HG03159 (cell line): ENCODE measurements around the gene TJP3.
"Not testable (repeated sequence)": the region's sequence is repeated elsewhere in the genome, so short reads cannot be mapped to it uniquely, and the experiment has no call there.

Experiments
- ATAC-seq: cut with Tn5 transposase; IDR thresholded peaks from one replicate; pipeline ENCODE4 v1.9.1; 2021; ENCODE audit warnings: mild to moderate bottlenecking, moderate library complexity; ENCODE audit not compliant: unreplicated experiment

Gene TJP3

DNA sequence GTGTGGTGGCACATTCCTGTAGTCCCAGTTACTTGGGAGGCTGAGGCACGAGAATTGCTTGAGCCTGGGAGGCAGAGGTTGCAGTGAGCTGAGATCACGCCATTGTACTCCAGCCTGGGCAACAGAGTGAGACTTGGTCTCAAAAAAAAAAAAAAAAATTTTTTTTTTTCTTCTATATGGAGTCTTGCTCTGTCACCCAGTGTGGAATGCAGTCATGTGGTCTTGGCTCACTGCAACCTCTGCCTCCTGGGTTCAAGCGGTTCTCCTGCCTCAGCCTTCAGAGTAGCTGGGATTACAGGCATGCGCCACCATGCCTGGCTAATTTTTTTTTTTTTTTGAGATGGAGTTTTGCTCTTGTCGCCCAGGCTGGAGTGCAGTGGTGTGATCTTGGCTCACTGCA lies 57.6 kb downstream of the TJP3 start:
- ATAC-seq, result not testable (repeated sequence)

DNA sequence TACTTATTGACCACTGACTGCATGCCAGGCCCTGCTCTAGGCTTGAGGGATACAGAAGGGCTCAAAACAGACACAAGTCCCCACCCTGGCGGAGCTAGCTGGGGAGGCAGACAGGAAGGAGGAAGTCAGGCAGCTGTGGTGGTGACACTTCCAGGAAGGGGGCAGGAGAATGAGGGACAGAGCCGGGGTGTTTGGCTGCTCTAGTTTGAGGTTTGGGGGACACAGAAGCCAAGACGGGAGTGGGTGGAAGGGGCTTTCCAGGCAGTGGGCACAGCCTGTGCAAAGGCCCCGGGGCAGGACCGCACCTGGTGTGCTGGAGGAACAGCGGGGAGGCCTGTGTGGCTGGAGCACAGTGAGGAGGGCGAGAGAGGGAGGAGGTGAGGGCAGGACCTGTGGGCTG lies 58.3 kb downstream of the TJP3 start:
- no peak for ATAC-seq

DNA sequence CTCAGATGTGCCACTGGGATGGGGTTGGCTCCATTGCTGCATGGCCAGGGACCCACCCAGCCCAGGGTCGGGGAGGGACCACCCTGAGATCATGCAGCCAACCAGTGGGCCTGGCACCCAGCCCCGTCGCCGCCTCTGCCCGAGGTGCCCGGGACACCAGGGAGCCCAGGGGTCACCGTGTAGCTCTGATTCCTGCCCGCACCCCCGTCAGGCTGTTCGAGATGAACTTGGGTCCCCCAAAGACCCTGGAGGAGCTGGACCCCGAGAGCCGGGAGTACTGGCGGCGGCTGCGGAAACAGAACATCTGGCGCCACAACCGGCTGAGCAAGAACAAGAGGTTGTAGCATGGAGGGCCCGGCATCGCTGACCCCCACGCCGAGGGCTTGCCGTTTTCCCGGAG lies 58.9 kb downstream of the TJP3 start:
- ATAC-seq, result no peak

DNA sequence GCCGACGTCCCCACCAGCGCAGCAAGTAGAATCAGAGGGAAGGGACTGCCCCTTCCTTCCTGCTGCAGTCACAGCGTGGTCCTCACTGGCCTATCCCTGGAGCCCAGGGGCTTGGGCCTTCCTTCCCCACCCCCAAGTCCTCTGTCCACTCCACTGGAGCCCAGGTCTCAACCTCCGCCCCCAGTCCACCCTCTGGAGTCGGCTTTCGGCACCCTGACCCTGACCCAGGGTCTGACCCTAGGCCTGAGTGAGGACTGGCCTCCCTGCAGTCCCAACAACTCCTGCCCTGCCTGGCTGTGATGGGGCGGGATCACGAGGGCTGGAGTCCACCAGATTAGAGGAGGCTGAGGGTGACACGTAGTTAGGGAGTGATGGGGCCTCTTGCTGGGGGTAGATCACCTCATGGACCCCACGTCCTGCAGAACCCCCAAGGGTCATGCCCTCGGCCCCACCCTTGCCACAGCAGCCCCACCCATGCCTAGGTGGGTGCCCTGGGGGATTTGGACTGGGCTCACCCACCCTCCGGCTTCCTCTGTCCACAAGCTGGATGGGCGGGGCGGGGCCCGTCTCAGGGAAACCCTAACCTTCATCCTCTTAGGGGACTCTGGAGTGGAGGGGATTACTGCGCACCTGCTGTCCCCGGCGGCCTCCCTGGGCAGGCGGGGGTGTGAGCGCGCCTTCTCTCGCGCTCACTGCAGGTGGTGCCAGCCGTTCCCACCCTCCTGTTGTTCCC lies 60.0 kb downstream of the TJP3 start:
- ATAC-seq, result no peak

DNA sequence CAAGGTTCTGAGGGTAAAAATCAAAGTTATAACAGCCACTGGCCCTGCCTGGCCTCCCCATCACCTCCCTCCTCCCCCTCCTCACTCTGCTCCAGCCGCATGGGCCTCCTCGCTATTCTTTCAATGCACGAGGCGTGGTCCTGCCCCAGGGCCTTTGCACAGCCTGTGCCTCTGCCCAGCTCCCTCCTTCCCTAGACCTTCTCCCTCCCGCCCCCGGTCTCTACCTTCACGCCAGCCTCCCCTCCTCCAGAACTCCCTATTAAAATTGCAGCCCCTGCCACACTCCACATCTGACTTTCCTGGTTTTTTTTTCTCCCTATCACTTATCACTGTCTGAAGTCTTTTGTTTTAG lies 60.5 kb downstream of the TJP3 start:
- no peak for ATAC-seq

DNA sequence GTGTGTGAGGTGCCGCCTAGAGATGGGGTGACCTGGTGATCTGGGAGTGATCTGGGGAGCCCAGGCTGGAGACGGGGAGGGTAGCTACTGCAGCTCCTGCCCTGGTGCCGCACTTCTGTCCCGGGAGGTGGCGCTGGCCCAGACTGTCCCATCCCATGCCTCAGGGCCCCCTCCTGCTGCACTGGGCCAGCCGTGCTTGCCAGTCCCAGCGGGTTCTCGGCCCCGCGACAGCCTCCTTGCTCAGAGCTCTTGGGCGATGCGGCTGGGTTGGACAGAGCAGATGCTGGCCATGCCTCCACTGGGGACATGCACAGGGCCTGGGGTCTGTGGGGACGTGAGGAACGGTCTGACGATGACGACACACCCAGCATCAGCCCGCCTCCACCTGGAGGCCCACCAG lies 61.3 kb downstream of the TJP3 start:
- no peak for ATAC-seq

DNA sequence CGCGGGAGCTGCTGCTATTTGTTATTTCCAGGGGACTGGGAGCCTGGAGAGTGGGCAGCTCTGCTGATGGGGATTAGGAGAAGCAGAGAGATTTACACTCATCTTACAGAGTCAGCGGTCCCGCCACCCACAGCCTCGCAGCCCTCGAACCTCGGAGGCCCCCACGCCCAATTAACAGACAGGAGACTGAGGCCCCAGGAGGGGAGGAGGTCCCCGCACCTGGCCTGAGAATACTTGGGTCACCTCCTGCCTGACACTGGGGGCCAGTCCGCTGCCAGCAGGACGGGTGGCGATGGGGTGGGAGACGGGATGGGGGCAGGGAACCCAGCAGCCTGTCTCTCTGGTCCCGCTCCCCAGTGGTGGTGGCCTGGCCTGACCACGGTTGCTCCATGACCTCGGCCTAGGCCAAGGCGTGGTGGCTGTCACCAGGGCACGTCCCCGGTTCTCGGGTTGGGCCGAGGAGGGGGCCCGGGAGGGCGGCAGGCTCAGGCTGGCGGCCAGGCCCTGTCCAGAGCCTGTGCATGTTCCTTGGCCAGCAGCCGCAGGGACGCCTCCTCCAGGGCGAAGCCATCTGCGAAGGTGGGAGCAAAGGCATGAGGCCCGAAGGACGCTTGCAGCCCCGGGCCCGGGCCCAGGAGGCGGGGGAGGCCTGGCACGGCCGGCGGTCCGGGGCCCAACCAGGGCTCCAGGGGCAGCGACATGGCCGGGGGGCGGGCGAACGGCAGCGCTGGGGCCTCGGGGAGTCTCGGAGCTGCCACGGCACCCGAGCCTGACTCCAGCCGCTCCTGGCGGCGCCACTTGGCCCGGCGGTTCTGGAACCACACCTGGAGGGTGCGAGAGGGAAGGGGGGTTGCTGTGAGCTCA lies 62.2 kb downstream of the TJP3 start:
- ATAC-seq, result no peak

DNA sequence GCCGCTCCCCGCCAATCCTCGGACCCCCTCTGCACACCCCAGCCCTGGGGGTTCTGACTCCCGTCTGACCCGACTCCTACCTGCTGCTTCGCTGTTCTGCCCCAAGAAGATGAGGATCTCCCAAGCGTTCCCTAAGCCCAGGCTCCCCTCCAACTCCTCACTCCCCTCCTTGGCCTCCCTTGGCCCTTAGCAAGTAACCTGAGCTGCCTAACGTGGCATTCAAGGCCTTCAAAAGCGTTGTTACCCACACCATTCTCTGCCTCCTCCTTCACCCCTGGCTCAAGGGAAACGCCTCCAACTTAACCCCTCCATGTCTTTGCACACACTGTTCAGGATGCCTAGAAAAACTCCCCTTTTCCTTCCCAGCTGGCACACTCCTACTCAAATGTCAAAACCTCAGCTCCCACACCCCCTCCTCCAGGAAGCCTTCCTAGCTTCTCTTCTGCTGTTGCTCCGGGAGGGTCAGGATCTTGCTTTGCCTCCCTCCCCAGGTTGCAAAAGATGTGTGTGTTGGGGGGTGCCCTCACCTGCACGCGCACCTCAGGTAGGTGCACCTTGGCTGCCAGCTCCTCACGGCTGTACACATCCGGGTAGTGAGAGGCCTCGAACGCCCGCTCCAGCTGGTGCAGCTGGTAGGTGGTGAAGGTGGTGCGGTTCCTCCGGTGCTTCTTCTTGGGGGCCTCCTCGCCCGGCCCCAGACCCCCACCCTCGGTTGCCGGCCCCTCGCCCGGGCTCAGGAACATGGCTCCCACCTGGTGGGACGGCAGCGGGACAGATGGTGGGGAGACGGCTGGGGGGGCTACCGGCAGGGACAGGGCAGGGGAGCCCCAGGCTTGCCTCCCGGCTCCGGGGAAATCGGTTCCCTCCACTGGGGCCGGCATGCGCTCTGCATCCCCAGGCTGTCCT lies 63.1 kb downstream of the TJP3 start:
- no peak for ATAC-seq

DNA sequence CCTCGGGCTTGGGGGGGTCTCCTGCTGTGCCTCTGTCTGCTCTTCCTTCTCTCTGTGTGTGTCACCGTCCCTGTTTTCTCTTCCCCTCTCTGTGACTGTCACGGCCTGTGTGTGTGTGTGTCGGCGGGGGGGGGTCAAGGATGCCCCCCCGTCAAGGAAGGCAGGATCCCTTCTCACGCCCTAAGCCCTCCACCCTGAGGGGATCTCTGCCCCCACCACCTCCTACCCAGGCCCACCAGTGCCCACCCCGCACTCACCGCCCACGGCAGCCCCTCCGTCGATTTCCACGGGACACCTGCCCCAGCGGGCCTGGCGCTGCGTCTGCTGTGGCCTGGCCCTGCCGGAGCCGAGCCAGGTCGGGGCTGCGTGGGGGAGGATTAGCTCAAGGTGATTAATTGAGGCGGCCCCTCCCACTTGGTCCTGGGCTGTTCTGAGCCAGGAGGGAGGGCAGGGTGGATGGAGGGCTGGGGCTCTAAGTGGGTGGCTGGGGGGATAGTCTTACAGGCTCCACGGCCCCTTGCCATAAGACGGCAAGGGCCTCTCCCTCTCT lies 63.8 kb downstream of the TJP3 start, which contains the start of gene RAX2:
TSS of gene RAX2 (minus strand) at position 323 of the 550 bp plus-strand sequence. CDS start 486 bp downstream, outside the sequence.
- ATAC-seq, result no peak

DNA sequence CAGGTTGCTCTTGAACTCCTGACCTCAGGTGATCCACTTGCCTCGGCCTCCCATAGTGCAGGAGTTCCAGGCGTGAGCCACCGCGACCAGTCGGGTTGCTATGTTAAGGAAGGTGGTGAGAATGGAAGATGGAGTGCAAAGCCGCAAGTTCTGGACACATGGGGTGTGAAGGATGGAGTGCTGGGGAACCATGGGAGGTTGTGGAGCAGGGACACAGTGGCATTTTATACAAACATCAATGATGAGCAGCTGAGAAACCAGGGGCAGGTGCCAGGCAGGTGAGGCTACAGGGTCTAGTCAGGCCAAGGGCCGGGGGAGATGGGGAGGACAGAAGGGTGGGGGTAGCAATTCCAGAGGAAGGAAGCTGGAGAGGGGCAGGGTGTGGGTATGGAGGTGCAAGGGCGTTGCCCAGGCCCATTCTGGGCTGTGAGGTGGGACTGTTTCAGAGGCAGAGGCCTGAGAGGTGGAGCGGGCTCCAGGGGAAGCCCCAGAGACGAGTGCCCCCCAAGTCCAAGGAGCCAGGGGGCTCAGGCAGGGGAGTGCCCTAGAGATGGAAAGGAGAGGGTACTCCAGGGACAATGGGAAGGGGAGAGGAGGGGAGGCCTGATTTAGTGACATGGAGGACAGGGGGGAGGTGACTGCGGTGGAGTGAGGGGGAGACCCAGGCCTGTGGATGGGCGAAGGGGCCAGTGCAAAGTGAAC lies 65.8 kb downstream of the TJP3 start:
- ATAC-seq, result no peak

DNA sequence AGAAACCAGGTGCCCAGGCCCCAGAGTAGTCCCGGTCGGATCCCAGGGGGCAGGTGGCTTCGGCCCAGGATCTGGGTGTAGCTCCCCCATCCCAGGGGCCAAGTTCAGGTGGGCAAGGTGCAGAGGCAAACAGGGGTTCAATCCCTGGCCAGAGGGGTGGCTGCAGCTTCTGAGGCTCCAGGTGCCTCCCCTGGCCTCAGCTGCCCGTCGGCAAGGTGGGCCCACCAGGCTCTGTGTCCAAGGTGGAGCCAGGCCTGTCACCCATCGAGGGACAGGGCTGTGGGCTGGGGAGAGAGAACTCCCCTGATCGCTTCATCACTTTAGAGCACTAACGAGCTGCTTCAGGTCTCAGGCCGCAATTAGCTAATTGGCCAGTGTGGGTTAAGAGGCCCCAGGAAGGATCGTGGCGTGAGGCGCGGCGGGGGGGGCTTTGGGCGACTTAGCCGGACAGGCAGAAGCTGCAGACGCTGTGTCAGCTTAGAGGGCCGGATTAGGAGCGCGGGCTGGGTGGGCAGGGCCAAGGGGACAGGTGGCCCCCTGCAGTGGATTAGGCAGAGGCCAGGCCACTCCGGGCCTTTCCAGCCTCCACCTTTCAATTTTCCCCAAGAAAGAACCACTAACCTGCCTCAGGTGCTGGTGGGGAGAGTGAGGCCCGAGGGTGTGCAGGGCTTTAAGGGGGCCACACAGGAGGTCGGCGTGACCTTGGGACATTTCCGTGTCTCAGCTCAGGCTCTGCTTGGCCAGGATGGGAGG lies 66.6 kb downstream of the TJP3 start:
- no peak for ATAC-seq

DNA sequence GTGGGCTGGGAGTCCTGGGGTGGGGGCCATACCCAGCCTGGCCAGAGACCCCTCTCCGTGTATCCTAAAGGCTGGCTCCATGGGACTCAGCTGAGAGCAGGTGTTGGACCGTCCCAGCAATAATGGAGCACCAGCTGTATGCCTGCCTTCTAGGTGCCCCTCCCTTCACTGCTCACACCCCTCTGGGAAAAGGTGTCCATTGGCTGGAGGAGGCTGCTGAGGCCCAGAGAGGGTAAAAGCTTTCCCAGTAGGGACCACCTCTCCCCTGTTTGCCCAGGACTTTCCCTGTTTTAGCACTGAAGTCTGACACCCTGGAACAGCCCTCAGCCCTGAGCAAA lies 67.2 kb downstream of the TJP3 start:
- ATAC-seq, result no peak

DNA sequence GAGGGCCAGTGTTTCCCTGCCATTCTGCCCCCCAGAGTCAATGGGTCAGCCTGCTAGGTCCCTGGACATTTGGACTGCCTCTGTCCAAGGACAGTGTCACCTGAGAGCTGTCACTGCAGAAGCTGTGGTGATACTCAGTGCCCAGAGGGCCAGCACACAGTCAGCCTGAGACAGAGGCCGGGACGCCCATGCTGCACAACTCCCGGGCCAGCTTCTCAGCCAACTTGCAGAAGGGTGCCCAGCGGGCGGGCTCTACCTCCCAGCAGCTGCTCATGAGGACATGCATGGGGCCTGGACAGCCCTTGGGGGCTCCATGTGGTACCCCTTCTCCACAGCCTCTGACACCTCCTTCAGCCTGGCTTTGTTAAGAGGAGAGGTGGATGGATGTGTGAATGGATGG lies 67.6 kb downstream of the TJP3 start:
- ATAC-seq, result no peak

DNA sequence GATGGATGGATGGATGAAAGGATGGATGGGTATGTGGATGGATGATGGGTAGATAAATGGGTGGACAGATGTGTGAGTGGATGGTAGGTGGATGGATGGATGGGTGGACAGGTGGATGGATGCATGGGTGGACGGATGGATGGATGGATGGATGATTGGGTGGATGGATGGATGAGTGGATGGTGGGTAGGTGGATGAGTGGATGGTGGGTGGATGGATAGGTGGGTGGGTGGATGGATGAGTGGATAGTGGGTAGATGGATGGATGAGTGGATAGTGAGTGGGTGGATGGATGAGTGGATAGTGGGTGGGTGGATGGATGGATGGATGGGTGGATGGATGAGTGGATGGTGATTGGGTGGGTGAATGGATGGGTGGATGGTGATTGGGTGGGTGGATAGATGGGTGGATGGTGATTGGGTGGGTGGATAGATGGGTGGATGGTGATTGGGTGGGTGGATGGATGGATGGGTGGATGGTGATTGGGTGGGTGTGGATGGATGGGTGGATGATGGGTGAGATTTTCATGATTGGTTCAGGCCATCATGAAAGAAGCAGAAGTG lies 68.4 kb downstream of the TJP3 start:
- ATAC-seq, result no peak

DNA sequence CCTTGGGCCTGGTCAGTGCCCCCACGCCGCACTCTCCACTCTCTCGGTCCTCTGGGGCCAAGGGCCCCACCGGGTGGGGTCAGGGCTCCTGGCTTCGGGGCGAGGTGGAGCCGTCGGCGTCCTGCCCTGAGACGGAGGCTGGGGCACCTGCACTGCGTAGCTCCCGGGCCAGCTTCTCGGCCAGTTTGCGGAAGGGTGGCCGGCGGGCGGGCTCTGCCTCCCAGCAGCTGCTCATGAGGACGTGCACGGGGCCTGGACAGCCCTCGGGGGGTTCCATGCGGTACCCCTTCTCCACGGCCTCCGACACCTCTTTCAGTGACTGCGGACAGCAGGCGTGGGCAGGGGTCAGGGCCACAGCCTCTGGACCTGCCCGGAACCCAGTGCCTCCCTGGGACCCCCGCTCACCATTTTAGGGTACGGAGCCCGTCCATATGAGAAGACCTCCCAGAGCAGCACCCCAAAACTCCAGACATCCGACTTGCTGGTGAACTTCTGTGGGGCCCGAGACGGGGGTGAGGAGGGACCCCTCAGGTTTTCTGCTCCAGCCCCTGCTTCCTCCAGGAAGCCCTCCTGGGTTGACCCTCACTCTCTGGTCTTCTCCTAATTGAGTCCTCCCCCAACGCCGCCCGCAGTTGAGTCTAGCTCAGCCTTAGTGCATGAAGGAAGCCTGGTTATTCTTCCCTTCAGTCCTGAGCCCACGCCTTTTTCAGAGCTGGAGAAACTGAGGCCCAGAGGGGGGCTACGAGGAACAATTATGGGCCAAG lies 70.1 kb downstream of the TJP3 start:
- no peak for ATAC-seq

DNA sequence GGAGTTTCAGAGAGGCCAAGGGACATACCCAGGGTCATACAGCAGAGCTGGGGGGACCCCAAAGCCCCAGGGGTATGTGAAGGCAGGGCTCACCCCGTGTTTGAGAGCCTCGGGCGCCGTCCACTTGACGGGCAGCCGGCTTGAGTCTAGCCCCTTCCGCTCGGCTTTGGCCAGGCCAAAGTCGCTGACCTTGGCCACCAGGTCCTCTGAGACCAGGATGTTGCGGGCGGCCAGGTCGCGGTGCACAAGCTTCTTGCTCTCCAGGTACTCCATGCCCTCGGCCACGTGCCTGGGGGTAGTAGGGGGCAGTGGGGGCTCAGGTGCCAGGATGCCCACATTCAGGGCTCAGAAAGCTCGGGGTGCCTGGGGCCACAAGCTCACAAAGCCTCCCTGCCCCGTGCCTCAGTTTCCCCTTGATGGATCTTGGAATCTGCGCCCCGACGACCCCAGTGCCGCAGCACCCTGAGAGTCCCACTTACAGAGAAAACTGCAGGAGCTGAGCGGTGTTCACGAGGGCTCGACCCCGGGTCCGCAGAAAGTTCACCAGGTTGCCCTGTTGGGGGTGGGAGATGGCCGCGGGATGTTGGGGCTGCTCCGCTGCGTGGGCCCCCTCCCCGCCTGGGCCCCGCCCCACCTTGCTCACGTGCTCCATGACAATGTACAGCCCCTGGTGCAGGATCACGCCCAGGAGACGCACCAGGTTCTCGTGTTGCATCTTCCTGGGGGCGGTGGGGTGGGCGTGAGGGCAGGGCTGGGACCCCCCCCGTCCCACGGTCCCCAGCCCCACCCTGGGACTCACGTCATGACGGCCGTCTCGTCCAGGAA lies 70.9 kb downstream of the TJP3 start:
- ATAC-seq, result no peak

DNA sequence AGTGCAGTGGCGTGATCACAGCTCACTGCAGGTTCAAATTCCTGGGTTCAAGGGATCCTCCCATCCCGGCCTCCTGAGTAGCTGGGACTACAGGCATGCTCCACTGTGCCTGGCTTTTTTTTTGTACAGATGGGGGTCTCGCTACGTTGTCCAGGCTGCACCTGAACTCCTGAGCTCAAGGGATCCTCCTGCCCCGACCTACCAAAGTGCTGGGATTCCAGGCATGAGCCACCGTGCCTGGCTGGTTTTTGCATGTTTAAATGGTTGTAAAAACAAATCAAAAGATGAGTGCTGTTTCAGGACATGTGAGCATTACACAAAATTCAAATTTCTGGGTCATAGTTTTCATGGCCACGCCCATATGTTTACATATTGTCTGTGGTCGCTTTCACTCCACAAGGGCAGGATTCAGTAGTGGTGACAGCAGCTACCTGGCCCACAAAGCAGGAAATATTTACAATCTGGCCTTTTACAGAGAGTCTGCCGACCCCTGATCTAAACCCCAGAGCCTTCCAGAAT lies 72.7 kb downstream of the TJP3 start:
- no peak for ATAC-seq

DNA sequence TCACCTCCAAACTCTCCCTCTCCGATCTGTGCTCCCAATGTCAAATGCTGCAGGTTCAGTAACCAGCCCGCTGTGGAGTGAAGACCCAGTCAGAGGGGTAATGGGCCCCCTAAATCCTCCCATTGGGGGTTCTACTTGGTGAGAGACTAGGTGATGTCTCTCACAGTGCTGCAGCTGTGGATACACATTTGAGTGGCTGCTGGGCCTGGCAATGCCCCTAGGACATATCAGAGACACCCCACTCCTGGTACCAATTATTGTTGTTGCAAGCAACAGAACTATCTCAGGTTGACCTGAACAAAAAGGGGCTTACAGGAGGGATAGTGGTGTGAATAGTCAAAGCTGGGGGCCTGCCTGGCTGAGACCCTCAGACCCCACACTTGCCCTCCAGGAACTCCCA lies 73.4 kb downstream of the TJP3 start:
- no peak for ATAC-seq
